GM19240 (cell line): ENCODE measurements around the gene AGPAT3.

Source experiments
- DNase-seq: peaks from one replicate; pipeline ENCODE4 v3.0.0; 2011; ENCODE audit warnings: low spot score; ENCODE audit not compliant: insufficient read length

Gene AGPAT3

GRCh38 chr21:43974791-43975468 lies 109.9 kb downstream of the AGPAT3 start:
- no peak for DNase-seq

- peak; percentile 93 for DNase-seq
Measured at GRCh38 chr21:43975469-43976098, 110.6 kb downstream of the AGPAT3 start.

- no peak for DNase-seq
Measured at GRCh38 chr21:43976661-43977060, 111.6 kb downstream of the AGPAT3 start.

GRCh38 chr21:43978060-43978459 lies 113.0 kb downstream of the AGPAT3 start:
- DNase-seq = no peak

GRCh38 chr21:43979654-43980053 lies 114.6 kb downstream of the AGPAT3 start:
- DNase-seq = no peak

- DNase-seq = no peak
Measured at GRCh38 chr21:43981151-43981870, 116.3 kb downstream of the AGPAT3 start.

GRCh38 chr21:43981871-43982210 lies 116.8 kb downstream of the AGPAT3 start:
- no peak for DNase-seq

- no peak for DNase-seq
Measured at GRCh38 chr21:43982489-43983078, 117.6 kb downstream of the AGPAT3 start.

GRCh38 chr21:43983390-43983789 lies 118.4 kb downstream of the AGPAT3 start:
- no peak for DNase-seq

GRCh38 chr21:43983860-43984420 lies 118.9 kb downstream of the AGPAT3 start:
- DNase-seq = no peak

- DNase-seq = no peak
Measured at GRCh38 chr21:43984905-43985689, 120.1 kb downstream of the AGPAT3 start.

- DNase-seq = no peak
Measured at GRCh38 chr21:43985690-43986251, 120.7 kb downstream of the AGPAT3 start.

- no peak for DNase-seq
Measured at GRCh38 chr21:43986544-43987451, 121.8 kb downstream of the AGPAT3 start.

- DNase-seq = no peak
Measured at GRCh38 chr21:43987509-43987908, 122.5 kb downstream of the AGPAT3 start.

- no peak for DNase-seq
Measured at GRCh38 chr21:43988016-43988415, 123.0 kb downstream of the AGPAT3 start.

GRCh38 chr21:43988506-43989230 lies 123.6 kb downstream of the AGPAT3 start:
- no peak for DNase-seq

- no peak for DNase-seq
Measured at GRCh38 chr21:43989401-43989800, 124.4 kb downstream of the AGPAT3 start.

- DNase-seq = no peak
Measured at GRCh38 chr21:43991447-43991991, 126.5 kb downstream of the AGPAT3 start.

GRCh38 chr21:43992121-43992520 lies 127.1 kb downstream of the AGPAT3 start:
- no peak for DNase-seq
